HG02885 (cell line): ENCODE results near the gene FBLN5.
"Not testable (repeated sequence)": the region's sequence is repeated elsewhere in the genome, so short reads cannot be mapped to it uniquely, and the experiment has no call there.

Source experiments
- ATAC-seq: cut with Tn5 transposase; IDR thresholded peaks from one replicate; pipeline ENCODE4 v1.9.1; 2021; ENCODE audit warnings: mild to moderate bottlenecking; ENCODE audit not compliant: unreplicated experiment, poor library complexity

FBLN5 gene

DNA sequence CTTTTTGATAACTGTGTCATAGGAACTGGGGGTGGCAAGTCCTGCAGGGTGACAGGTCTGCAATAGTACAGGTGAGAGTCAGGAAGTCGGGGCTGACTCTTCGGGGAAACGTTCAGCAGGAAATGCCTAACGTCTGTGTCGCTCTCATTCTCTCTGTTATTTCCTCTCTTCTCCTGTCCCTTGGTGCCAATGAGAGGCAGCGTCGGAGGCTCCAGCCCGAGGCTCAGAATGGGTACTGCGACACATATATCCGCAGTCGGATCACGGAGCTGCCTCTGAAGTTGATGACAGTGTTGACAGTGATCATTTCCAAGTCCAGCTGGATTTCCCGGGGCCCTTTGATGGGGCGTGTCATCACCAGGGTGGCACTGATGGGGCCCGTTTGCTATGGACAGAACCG lies 77.5 kb downstream of the FBLN5 start:
- no peak for ATAC-seq

DNA sequence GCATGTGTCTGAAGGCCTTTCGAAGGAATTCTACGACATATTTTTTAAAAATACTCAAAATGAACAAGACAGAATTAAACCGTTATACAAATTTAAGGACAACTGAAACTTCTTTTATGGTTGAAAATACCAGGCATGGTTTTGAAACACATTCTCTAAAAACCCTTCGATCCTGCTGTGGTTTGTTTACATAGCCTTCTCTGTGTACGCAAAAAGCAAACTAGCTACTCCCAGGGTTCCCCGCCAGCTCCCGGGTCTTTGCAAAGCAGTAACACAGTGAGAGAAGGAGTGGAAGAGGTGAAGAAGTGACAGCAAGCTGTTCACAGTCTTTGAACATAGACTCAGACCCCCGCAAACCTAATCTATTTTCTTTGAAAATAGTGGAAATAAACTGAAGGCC lies 77.9 kb downstream of the FBLN5 start:
- ATAC-seq: no peak

DNA sequence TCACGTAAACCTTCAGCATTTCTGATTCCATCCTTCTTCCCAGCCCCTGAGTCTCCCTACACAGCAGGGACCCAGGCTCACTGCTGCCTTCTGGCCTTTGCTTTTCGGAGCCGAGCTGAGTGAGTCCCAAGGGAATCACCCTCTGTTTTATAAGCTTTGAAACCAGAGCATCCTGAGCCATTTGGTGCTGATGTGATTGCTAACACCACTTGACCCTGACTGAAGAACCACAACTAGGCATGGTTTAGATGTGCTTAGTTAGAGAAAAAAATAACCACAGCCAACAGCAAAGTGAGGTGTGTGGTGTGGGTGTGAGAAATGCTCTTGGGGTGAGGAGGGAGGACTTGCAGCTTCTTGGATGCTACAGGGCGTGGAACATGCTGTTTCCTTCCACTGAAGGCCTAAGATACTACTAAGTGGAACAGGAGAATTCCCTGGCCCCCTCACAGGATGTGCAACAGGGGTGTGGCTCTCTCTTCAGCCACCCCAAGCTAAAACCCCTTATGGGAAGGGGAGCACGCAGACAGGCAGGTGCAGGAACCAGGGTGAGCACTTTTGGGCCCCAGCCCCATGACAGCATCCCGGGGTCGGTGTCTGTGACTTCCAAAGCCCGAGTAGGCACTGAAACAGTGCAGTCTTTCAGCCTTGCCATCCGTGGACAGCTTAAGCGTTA lies 80.0 kb downstream of the FBLN5 start, which contains the start of gene TC2N:
TC2N (minus strand) TSS at position 221 of the 673 bp plus-strand sequence. CDS start 53,767 bp downstream, outside the sequence.
- no peak for ATAC-seq

DNA sequence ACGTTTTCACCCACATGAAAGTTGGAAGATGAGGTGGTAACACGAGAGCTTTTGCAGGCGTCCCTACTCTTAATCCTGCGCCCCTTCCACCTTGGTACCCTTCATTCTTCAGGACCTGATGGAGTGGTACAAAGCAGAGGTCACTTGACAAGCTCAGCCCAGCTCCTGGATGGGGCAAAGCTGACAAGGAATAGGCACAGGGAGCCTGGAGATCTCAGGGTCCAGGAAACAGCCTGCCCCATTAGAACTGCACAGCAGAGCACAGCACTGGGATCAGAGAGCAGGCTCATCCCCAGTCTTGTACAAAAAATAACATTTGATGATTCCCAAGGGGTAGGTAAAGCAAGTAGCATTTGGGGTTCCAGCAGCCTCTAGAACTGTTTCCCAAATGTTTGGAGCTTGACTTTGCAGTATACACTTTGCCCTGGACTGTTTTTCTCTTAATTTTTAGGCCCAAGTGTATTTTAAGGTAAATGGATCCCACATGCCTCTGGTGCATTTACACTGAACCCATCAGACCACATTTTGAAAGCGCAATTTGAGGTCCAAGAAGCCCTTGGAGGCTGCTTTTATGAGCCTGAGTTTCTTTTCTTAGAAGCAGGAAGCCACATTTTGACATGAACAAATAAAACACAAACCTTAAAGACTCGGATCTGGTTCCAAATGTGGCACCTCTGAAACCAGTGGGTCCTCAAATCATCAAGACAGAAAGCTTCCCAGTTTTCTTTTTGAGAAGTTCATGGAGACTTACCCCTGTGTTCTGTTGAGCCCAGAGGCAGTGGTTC lies 80.8 kb downstream of the FBLN5 start:
- ATAC-seq: no peak

DNA sequence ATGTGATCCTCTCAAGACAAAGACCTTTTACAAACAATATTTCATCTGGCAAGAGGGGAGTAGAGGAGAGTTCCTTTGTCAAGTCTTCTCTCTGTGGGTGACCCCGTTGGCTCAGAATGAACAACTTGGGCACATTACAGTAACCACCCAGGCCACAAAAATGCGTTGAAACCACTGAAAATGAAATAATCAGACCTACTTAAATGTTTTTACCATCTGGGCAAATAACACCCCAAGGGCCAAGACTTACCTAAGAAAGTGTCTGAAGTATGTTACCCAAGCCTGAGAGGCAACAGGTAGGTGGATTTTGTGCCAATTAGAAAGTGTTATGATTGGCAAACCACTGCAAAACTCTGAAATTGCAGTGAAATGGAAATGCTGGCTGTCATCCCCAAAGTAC lies 81.4 kb downstream of the FBLN5 start:
- ATAC-seq: no peak

DNA sequence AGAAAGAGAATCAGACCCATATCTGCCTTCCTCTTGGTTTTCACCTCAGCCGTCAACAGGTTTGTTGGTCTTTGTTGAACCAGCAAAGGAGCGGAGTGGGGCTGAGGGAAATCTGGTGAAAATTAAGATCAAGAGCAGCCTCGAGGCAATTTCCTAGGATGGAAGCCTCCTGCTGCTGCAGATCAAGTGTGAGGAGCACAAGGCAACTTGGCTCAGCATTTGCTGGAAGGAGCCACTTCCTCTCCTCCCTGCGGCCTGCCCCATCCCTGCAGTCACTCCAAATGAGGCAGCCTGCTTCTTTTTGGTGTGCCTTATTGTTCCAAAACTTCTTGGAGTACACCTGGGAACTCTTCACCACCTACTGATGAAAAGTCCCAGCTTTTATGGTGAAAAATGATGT lies 85.1 kb downstream of the FBLN5 start:
- ATAC-seq: no peak

DNA sequence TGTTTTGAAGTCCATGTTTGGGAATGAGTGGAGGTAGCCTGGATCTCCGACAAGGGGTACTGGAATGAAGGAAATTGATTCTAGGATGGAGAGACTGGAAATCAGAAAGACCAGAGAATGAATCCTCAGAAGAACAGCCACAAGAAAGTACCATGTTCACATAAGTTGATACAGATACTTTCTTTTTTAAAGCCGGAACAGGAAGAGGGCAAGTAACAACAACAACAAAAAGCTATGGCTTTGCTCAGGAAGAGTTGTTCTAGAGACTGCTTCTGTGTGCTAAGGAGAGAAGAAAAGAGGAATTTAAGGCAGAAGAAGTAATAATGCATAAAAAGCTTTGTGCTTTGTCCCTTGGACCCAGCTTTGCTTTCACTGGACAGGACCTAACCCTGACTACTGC lies 86.4 kb downstream of the FBLN5 start:
- no peak for ATAC-seq

DNA sequence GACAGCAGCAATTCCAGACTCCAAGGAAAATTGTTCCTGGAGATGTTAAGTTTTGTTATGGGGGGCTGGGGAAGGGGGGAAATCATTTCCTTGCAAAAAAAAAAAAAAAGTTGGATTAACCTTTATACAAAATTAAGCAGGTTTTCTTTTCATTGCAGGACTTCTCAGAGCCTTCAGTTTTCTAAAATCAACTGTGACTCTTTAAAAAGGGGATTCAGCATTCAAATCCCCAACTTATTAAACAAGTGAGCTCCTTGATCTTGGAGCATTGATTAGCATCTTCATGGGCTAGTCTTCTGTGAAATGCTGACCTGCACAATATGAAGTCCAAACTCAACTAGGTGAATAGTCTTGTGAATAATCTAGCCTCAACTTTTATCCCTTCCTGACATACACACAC lies 87.3 kb downstream of the FBLN5 start:
- no peak for ATAC-seq

DNA sequence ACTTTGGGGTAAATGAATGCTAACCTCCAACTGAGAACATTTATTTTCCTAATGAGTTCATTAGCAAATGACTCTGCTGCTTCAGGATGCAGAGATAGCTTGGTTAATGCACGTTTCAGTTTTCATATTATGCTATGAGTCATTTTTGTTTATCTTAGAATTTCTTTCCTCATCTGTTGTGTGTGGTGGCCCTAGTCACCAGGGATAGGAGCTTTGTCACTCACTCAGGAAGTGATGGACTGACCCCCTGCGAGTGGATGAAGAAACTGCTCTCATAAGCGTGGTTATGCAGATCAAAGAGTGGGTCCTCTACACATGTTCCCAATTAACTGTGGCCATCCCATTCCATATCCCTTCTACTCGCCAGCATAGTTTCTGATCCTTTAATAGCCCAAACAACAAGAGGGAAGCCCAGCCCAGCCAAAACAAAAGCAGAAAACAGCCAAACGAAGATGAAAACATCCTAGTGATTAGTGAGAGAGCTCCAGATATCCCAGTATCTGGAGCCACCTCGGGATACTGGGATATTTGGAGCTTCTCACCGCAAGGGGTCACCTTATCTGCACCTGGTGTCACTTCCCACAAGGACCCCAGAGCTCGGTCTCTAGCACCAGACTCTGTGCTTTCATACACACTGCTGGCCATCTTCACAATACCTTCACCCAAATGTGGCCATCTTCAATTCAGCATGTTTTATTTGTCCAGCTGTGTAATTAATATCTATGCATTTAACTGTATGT lies 88.8 kb downstream of the FBLN5 start:
- ATAC-seq: peak; percentile 62

DNA sequence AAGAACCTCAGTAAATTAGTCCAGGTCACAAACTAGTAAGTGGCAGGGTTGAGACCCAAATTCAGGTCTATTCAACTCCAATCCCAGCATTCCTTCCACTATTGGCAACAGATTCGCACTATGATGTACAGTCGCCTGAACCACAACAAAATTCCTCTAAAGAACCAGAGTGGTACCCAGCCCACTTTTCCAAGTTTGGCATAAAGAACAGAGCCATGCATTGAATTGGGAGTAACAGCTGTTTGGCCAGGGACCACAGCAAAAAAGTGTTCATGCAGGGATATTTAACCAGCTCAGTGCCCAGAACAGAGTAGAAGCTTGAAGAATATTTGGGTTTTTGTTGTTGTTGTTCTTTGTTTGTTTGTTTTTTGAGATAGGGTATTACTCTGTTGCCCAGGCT lies 89.9 kb downstream of the FBLN5 start:
- ATAC-seq: no peak

DNA sequence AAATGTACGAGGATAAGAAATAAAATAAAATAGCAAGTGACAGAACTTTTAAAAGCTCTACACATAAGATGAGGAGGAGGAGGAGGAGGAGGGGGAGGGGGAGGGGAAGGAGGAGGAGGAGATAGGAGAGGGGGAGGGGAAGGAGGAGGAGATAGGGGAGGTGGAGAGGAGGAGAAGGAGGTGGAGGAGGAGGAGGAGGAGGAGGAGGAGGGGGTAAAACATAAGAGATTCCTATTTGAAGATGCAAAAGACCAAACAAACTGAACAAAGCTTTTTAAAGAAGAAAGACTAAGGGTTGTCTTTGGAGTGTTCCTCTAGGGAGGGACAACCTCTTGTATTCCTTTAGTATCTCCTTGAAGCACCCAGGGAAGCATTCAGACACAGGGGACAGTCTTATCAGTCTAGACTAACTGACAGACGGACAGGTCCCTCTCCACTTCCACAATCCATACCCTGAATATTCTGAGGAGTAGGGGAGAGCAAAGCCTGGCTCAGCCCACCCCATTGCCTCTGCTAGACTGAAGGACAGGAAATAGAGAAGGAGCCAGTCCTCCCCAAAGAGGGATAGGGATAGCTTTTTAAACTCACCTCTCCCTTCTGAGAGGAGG lies 93.1 kb downstream of the FBLN5 start:
- ATAC-seq: no peak

DNA sequence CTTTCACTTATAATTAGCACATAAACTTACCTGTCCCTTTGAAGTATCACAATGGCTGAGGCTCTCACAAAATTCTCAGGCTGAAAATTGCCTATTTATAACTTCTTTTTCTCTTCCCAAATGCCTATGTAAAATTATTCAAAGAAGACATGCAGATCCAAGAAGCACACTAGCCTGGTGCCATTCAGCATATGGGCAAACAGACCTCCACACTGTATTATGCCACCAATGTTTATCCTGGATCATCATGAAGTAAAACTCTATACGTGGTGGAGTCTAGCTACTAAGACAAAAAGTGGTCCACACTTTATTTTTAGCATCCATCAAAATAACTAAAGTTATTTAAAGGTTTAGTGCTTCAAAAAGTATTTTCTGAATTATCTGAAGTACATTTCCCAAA lies 95.9 kb downstream of the FBLN5 start:
- ATAC-seq: no peak

DNA sequence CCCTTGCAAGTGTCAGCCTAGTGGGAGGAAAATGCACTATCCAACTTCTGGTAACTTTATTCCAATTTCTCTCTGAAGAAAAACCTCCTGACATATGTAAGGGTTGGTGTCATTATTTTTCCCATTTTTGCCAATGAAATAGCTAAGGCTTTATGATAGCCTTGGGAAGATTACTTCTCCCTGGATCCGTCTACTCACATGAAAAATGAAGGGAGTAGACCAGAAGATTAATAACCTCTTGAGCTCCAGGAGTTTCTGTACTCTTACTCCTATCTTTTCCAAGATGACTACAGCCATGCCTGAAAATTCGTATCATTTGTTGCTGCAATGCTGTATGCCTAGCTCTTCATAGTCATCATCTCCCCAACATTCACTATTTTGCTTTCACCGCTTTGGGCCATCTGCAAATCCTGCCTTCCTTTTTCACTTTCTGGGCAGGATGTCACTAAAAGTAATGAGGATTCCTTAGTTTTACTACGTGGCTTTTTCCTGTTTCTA lies 98.9 kb downstream of the FBLN5 start:
- ATAC-seq: no peak

DNA sequence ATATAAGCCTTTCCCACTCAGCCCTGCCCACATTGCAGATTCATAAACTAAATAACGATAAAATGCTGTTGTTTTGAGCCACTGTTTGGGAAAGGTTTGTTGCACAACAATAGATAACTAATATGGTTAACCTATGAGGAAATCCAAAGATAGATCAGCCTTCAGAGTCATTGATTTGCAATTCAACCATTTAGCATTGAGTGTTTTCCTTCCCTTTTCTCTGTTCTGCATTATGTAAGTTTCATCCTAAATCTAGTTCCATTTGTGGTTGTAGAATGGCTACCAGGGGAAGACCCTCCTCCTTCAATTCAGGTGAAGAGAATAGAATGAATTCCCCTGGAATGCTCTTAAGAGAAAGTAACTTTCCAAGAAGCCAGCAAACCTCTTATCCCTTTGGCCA lies 99.8 kb downstream of the FBLN5 start:
- no peak for ATAC-seq

DNA sequence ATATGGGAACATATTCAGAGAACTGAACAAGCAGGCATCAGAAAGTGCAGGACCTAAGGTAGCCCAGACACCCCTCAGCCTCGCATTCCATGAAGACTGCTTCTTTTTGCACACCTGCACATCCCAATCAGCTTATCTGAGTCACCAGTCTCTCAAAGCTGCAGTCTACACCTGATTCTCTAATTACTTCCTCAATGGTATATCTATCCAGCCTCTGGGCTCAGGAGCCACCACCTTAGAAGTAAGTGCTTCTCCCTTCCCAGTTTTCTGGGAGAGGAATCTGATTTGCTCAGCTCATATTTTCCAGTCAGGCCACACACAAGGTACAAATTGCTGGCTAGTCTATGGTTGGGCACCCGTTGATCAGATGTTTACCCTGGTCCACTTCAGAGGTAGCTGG lies 101.8 kb downstream of the FBLN5 start:
- no peak for ATAC-seq

DNA sequence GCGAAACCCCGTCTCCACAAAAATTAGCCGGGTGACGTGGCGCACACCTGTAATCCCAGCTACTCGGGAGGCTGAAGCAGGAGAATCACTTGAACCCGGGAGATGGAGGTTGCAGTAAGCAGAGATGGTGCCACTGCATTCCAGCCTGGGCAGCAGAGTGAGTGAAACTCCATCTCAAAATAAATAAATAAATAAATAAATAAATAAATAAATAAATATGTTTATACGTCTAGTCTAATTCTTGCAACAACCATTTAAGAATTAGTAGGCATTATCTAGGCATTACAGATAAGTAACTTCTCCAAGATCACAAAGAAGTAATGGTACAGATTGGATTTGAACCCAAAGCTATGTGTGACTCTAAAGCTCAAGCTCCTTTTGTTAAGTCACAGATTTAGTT lies 102.4 kb downstream of the FBLN5 start:
- not testable (repeated sequence) for ATAC-seq

DNA sequence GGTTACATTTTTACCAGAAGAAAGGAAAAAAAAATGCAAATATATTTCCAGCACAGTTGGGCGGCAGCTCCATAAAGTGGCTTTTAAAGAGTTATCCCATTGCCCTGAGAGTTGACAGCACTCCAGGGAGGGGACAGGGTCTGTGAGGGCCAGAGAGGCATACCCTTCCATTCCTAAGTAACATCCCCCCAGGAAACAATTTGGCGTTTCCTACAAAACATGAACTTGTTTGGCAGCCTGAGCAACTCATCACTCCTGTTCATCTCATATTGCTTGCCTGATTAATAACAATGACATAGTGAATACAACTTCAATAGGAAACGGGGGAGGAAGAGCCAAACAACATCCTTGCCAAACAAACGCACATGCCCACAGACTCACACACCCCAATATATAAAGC lies 103.5 kb downstream of the FBLN5 start:
- no peak for ATAC-seq

DNA sequence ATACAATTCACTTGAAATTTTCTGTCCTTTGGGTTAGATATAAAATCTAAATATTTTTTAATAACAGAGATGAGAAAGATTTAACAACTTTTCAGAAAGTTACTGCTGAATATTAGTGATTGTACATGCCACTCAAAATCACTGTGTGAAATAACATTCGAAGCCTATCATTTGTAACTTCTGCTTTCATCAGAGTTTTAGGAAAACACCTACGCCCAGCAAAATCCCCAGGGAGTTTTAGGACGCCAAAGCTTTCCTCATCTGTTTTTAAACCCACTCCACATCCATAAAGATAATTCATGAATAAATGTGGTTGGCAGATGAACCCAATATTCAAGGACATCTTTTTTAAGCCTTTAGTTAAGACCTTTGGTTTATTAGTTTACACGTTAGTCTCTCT lies 104.1 kb downstream of the FBLN5 start:
- ATAC-seq: no peak

DNA sequence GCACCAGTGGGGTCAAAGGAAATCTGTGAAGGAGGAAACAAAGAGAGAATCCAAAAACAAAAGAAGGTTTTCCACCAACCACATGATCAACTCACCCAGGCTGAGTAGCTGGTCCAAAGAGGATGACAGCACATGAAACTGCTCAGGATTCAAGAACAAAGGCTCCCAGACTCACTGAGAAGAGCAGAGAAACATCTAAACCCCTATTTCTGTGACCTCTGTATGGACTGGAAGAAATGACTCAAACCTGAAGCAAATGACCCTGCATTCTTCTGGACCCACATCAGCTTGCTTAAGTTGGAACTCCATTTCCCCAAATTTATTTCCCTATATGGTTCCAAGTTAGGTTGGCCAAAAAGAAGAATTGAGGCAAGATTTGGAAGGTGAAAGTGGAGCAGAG lies 106.4 kb downstream of the FBLN5 start:
- no peak for ATAC-seq

DNA sequence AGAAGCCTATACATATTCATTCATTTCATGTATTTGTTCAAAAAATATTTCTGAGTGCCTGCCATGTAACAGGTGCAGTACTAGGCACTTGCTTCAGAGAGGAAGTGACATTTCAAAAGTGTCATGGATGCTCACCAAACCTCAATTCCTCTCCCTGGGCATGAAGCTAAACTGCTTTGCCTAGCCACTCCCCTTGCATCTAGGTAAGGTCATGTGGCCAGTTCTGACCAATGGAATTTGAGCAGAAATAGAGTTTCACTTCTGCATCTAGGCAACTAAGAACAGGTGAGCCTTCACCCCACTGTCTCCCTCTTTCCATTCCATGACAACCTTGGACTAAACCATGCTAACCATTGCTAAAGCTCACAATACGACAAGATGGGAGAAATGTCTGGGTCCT lies 107.7 kb downstream of the FBLN5 start:
- ATAC-seq: no peak

DNA sequence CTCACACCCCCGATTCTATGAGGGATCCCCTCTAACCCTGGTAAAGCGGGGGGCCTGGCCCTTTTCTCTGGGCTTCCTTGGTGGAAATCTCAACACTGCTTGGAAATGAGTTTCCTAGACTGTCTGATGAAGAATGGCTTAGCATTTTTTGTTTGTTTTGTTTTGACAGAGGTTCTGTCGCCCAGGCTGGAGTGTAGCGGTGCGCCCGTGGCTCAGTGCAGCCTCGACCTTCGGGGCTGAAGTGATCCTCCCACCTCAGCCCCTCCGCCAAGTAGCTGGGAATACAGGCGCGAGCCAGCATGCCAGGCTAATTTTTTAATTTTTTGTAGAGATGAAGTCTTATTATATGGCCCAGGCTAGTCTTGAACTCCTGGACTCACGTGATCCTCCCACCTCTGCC lies 110.4 kb downstream of the FBLN5 start:
- ATAC-seq: no peak
